Amygdala (tissue), 56 donors: ENCODE measurements around the gene ATG5.

Experiments used
- DNase-seq, 56 donors: peaks; one replicate each; lab custom pipeline; 2025; lab: John Stamatoyannopoulos, UW

Gene ATG5

GRCh38 chr6:106184629-106185028, 140.9 kb downstream of the ATG5 start:
- no peak for DNase-seq

GRCh38 chr6:106183430-106183829, 142.1 kb downstream of the ATG5 start:
- no peak for DNase-seq

- DNase-seq = no peak
Observed at GRCh38 chr6:106182455-106182854, 143.1 kb downstream of the ATG5 start.

- no peak for DNase-seq
Observed at GRCh38 chr6:106181664-106182418, 143.7 kb downstream of the ATG5 start.

GRCh38 chr6:106180208-106180607, 145.4 kb downstream of the ATG5 start:
- no peak for DNase-seq

- no peak for DNase-seq
Observed at GRCh38 chr6:106178900-106179299, 146.7 kb downstream of the ATG5 start.

GRCh38 chr6:106177786-106178185, 147.8 kb downstream of the ATG5 start:
- DNase-seq = no peak

- DNase-seq = no peak
Observed at GRCh38 chr6:106173124-106173879, 152.3 kb downstream of the ATG5 start.

- DNase-seq = no peak
Observed at GRCh38 chr6:106170030-106170791, 155.3 kb downstream of the ATG5 start.

- DNase-seq = no peak
Observed at GRCh38 chr6:106169517-106169916, 156.0 kb downstream of the ATG5 start.

- DNase-seq = peak in 2 of 56 donors; percentile 7 to 29
Observed at GRCh38 chr6:106168097-106168888, 157.3 kb downstream of the ATG5 start.

- DNase-seq = no peak
Observed at GRCh38 chr6:106167096-106167814, 158.3 kb downstream of the ATG5 start.

GRCh38 chr6:106165885-106166485, 159.6 kb downstream of the ATG5 start:
- DNase-seq = no peak

GRCh38 chr6:106163966-106164877, 161.3 kb downstream of the ATG5 start:
- peak in 9 of 56 donors; percentile 7 to 50 (median 32) for DNase-seq

- peak in 15 of 56 donors; percentile 3 to 52 (median 22) for DNase-seq
Observed at GRCh38 chr6:106163446-106163965, 162.1 kb downstream of the ATG5 start.

- no peak for DNase-seq
Observed at GRCh38 chr6:106162921-106163320, 162.6 kb downstream of the ATG5 start.

GRCh38 chr6:106161893-106162292, 163.7 kb downstream of the ATG5 start:
- no peak for DNase-seq

- no peak for DNase-seq
Observed at GRCh38 chr6:106161311-106161874, 164.2 kb downstream of the ATG5 start.
